ENCODE data around the gene MMRN2.

GRCh38 chr10:86954681-86955500 lies 2.5 kb downstream of the MMRN2 start:
- TF ChIP-seq TAF1 (IDR thresholded peaks at IDR 0.05; ENCODE audit: low read depth) (no peak), CREB1 (IDR thresholded peaks at IDR 0.05; ENCODE audit: low read depth) (no peak), RAD21 (IDR thresholded peaks at IDR 0.05; ENCODE audit: low read depth) (no peak), EP300 (IDR thresholded peaks at IDR 0.05; ENCODE audit: borderline replicate concordance) (no peak), USF1 (IDR thresholded peaks at IDR 0.05) (no peak), CEBPB (IDR thresholded peaks at IDR 0.05) (no peak), MAX (IDR thresholded peaks at IDR 0.05) (no peak)

Measured in Ishikawa (cell line).